Cardiac ventricle fibroblast (primary cell): ENCODE measurements around the gene KCNK5. TPM values are rescaled to one million over a fixed set of nuclear protein-coding genes. Genes with fewer than 3 reads are reported as not detected.

Source experiments
- total RNA-seq: library from RNA; depleted of rRNA; stranded (reverse); fragments of >200 nt; gene quantifications from 2 replicates; pipeline ENCODE4 v1.2.3, GENCODE V29; 2015

The KCNK5 gene
- total RNA-seq: not detected in 2 replicates

DNA sequence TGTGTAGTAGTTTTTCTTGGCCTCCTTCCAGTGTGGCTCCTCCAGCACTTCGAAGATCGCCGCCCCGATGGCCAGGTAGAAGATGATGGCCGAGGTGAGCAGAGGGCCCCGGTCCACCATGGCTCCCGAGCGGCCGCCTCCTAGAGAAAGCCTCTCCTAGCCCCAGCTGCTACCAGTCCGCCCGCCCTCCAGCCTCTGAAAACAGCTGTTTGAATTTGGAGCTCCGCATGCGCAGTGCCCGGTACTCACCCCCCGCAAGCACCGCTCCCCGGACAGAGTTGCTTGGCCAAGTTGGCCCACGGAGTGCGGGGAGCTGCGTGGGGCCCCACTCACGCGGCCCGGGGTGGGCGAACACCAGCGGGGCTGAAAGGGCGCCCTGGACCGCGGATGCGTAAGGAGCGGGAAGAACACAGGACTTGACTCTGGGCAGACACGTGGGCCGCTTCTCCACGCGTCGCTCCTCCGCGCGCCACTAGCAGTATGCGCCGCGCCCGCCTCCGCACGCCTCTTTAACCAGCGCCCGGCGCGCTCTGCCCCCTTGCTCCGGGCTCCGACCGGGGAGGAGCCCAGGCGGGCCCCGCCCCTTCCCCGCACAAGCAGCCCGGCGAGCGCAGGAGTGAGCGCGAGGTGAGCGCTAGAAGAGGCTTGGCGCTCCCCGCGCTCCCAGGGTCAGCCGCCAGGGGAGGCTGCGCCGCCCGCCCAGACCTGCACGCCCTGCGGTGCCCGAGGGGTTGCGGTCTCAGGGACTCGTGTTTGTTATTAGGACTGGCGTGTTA is at the start of gene KCNK5:
Gene KCNK5 (minus strand): TSS at position 484 of the 776 bp plus-strand sequence. CDS start 364 bp downstream, at position 120.

Other genes with a start within 250 kb of the KCNK5 start
- gene GLP1R, start 180.7 kb downstream of the KCNK5 start, total RNA-seq: not detected in 2 replicates
- gene SAYSD1, start 114.3 kb downstream of the KCNK5 start, total RNA-seq: 21.7 and 22.9 TPM in 2 replicates
- gene KCNK17, start 84.9 kb upstream of the KCNK5 start, total RNA-seq: not detected in 2 replicates
- not detected in 2 replicates for gene KCNK16, start 93.2 kb upstream of the KCNK5 start, total RNA-seq